Karpas-422 (cell line): ENCODE measurements around the gene DHX34. TPM values are rescaled to one million over a fixed set of nuclear protein-coding genes. Genes with fewer than 3 reads are reported as not detected.

Source experiments
- DNase-seq: peaks from one replicate; pipeline ENCODE4 v3.0.0-alpha.2; 2015
- H2AFZ ChIP-seq: fragments of 200-600 bp; sonication (generic); 2 replicates; pipeline ENCODE4 v1.6.1; 2014; ENCODE audit warnings: antibody characterized with exemption, low read length, mixed read lengths
- H3K27ac ChIP-seq: fragments of 200-600 bp; sonication (generic); 2 replicates; pipeline ENCODE4 v1.5.1; 2014; ENCODE audit warnings: mild to moderate bottlenecking, low read length, moderate library complexity
- H3K27me3 ChIP-seq: fragments of 200-600 bp; sonication (generic); 2 replicates; pipeline ENCODE4 v1.6.1; 2014; ENCODE audit warnings: low read length, mixed read lengths
- H3K36me3 ChIP-seq: fragments of 200-600 bp; sonication (generic); 2 replicates; pipeline ENCODE4 v1.6.1; 2014; ENCODE audit warnings: low read length, mixed read lengths; ENCODE audit not compliant: insufficient read depth
- H3K4me1 ChIP-seq: fragments of 200-600 bp; sonication (generic); 2 replicates; pipeline ENCODE4 v1.6.1; 2014; ENCODE audit warnings: mild to moderate bottlenecking, low read length, mixed read lengths
- H3K4me2 ChIP-seq: fragments of 200-600 bp; sonication (generic); 2 replicates; pipeline ENCODE4 v1.6.1; 2014; ENCODE audit warnings: low read length, low read depth, mild to moderate bottlenecking; ENCODE audit not compliant: poor library complexity, severe bottlenecking
- H3K4me3 ChIP-seq: fragments of 200-600 bp; sonication (generic); 2 replicates; pipeline ENCODE4 v1.5.1; 2014; ENCODE audit warnings: mild to moderate bottlenecking, antibody characterized with exemption, low read length, mixed read lengths
- H3K79me2 ChIP-seq: fragments of 200-600 bp; sonication (generic); 2 replicates; pipeline ENCODE4 v1.6.1; 2014; ENCODE audit warnings: mild to moderate bottlenecking, low read length, mixed read lengths
- H3K9ac ChIP-seq: fragments of 200-600 bp; sonication (generic); 2 replicates; pipeline ENCODE4 v1.6.0; 2014; ENCODE audit warnings: low read length
- H3K9me2 ChIP-seq: fragments of 200-600 bp; sonication (generic), shearing (Covaris generic); replicated peaks from 2 replicates; pipeline ENCODE4 v1.6.0; 2014; ENCODE audit warnings: mild to moderate bottlenecking, low read length, moderate library complexity; ENCODE audit not compliant: insufficient read depth
- H3K9me3 ChIP-seq: fragments of 300-700, 200-600 bp; sonication (generic); 2 replicates; pipeline ENCODE4 v1.6.1; 2014; ENCODE audit warnings: low read length, mixed read lengths
- H4K20me1 ChIP-seq: fragments of 200-600 bp; sonication (generic); 2 replicates; pipeline ENCODE4 v1.6.1; 2014; ENCODE audit warnings: mild to moderate bottlenecking, antibody characterized with exemption, low read length, low read depth; ENCODE audit not compliant: insufficient read depth
- total RNA-seq: library from RNA; depleted of rRNA; stranded (reverse); fragments of >200 nt; shearing (Covaris generic); gene quantifications from 2 replicates; pipeline ENCODE4 v1.2.3, GENCODE V29; 2014; ENCODE audit warnings: low replicate concordance

Gene DHX34
- total RNA-seq, 1 experiment from 2014 or later: 17.4 TPM

GRCh38 chr19:47370045-47370611 is 21.0 kb downstream of the DHX34 start:
- Histone ChIP-seq H3K27me3 (no peaks in the 10 kb centered on the region), H4K20me1 (0 out of 2 replicates have a peak, but pooled peaks cover 6% of the 10 kb centered on the region), H3K27ac (no peak overlapping the region), H3K9me3 (no peaks in the 10 kb centered on the region), H3K4me2 (no peak overlapping the region), H3K9me2 (no peaks in the 10 kb centered on the region), H3K4me1 (no peaks in the 10 kb centered on the region), H2AFZ (no peak overlapping the region), H3K36me3 (peaks cover 12% of the 10 kb centered on the region; the same call in 1 of the 2 replicates), H3K79me2 (no peaks in the 10 kb centered on the region), H3K4me3 (no peak overlapping the region), H3K9ac (no peak overlapping the region)
- DNase-seq: no peak

DNA sequence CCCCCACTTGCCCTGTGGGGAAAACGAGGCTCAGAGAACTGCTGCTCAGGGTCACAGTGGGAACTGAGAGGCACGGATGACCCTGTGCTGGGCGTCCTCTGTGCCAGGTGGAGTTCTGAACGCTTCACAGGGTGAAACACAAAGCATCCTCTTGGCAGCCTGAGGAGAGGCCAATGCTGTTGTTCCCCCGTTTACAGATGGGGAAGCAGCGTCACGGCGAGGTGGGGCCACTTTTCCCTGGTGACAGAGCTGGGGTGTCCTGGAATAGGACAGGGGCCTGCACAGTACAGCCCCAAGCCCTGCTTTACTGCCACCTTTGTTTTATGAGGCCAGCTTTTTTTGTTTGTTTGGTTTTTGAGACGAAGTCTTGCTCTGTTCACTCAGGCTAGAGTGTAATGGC is 22.1 kb downstream of the DHX34 start:
- Histone ChIP-seq H3K4me2 (no peak overlapping the region), H3K9me2 (no peaks in the 10 kb centered on the region), H3K27ac (no peak overlapping the region), H3K27me3 (no peaks in the 10 kb centered on the region), H4K20me1 (0 out of 2 replicates have a peak, but pooled peaks cover 10% of the 10 kb centered on the region), H3K36me3 (peaks cover 12% of the 10 kb centered on the region; the same call in 1 of the 2 replicates), H3K9me3 (no peaks in the 10 kb centered on the region), H3K4me1 (no peaks in the 10 kb centered on the region), H2AFZ (no peak overlapping the region), H3K4me3 (no peak overlapping the region), H3K79me2 (no peaks in the 10 kb centered on the region), H3K9ac (no peak overlapping the region)
- DNase-seq: peak; percentile 35

DNA sequence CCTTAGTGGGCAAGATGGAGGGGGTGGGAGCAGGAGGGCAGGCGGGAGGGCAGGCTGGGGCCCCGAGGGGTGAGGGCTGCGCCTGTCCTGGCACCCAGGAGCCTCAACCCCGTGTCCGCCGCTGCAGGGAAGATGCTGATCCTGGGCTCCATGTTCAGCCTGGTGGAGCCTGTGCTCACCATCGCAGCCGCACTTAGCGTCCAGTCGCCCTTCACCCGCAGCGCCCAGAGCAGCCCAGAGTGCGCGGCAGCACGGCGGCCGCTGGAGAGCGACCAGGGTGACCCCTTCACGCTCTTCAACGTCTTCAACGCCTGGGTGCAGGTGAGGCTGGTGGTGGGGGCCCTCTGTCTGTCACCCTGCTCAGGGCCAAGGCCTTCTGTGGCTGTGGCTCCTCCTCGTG is 23.5 kb downstream of the DHX34 start:
- no peak overlapping the region for H2AFZ ChIP-seq
- no peaks in the 10 kb centered on the region for H3K4me1 ChIP-seq
- H3K27ac ChIP-seq: no peak overlapping the region
- no peak overlapping the region for H3K9ac ChIP-seq
- H4K20me1 ChIP-seq: 0 out of 2 replicates have a peak, but pooled peaks cover 10% of the 10 kb centered on the region
- H3K79me2 ChIP-seq: no peaks in the 10 kb centered on the region
- no peaks in the 10 kb centered on the region for H3K27me3 ChIP-seq
- peaks cover 12% of the 10 kb centered on the region for H3K36me3 ChIP-seq
- no peaks in the 10 kb centered on the region for H3K9me3 ChIP-seq
- peak; percentile 2 for DNase-seq
- H3K9me2 ChIP-seq: no peaks in the 10 kb centered on the region
- no peak overlapping the region for H3K4me3 ChIP-seq
- no peak overlapping the region for H3K4me2 ChIP-seq

DNA sequence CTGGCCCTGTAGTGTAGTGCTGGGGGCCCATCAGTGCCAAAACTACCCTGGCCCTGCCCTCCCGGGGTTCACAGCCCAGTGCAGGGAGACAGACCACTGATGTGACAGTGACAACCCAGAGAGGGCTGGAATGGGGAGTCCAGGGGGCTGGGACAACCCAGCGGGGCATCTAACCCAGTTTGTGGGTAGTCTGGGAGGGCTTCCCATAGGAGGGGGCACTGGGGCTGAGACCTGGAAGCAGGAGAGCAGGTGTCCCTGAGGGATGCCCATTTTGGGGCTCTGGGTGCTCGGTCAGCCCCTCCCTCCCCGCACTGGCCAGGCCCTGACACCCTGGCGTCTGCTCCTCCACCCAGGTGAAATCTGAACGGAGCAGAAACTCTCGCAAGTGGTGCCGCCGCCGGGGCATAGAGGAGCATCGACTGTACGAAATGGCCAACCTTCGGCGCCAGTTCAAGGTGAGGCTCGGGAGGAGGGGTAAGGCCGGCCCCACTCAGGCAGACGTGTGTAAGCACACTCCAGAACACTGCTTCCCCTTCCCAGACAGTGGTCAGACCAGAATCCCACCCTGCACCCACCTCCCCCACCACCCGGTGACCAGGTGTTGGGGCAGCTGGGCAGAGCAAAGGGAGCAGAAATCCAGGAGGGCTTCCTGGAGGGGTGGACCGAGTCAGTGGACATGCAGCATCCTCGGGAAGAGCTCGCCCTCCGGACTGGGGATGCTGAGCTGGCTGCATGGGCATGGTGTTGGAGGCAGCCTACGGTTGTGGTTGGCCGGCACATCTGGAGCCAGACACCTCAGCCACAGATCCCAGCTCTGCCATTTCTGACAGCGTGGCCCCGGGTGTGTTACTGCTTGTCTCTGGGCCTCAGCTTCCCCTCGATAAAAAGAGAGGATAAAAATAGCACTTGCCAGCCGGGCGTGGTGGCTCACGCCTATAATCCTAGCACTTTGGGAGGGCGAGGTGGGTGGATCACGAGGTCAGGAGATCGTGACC is 24.4 kb downstream of the DHX34 start:
- no peak overlapping the region for H3K9ac ChIP-seq
- H3K36me3 ChIP-seq: peaks cover 12% of the 10 kb centered on the region
- H3K4me1 ChIP-seq: no peaks in the 10 kb centered on the region

DNA sequence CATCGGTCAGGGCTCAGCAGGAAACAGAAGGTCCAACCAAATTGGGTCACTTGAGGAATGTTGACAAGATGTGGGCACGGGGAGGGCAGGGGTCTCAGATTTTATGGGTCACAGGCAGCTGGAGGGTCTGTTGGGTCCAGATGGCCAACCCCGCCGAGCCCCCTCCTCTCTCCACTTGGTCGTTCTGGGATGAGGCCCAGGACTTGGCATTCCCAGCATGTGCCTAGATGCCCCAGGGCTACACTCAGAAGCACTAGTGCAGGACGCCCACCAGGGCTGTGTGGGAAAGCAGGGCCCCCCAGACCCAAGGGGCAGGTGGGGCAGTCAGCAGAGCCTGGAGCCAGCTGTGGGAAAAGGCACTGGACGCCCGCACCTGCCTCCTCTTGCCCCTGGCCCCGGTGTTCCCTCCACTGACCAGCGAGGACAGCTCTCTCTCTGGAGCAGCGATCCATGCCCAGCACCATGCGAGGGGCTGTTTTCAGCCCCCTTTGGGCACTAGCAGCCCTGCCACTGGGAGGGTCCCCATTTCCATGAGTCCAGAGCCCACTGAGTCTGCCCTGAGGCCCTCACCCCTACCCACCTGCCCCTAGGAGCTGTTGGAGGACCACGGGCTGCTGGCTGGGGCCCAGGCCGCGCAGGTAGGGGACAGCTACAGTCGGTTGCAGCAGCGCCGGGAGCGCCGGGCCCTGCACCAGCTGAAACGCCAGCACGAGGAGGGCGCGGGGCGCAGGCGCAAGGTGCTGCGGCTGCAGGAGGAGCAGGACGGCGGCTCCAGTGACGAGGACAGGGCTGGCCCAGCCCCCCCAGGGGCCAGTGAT is 26.0 kb downstream of the DHX34 start:
- DNase-seq: peak; percentile 29
- Histone ChIP-seq H3K4me1 (no peaks in the 10 kb centered on the region), H3K4me3 (no peak overlapping the region), H3K79me2 (no peaks in the 10 kb centered on the region), H3K36me3 (peaks cover 2% of the 10 kb centered on the region), H3K9me3 (no peaks in the 10 kb centered on the region), H3K27ac (no peak overlapping the region), H3K27me3 (no peaks in the 10 kb centered on the region), H3K9me2 (no peaks in the 10 kb centered on the region), H4K20me1 (0 out of 2 replicates have a peak, but pooled peaks cover 10% of the 10 kb centered on the region), H3K9ac (no peak overlapping the region), H3K4me2 (no peak overlapping the region), H2AFZ (no peak overlapping the region)

More for the DNA sequence above, 24.4 kb downstream of the DHX34 start:
- Histone ChIP-seq H3K27ac (no peak overlapping the region), H2AFZ (no peak overlapping the region), H3K9me3 (no peaks in the 10 kb centered on the region), H3K4me3 (no peak overlapping the region), H3K4me2 (no peak overlapping the region), H3K27me3 (no peaks in the 10 kb centered on the region), H3K9me2 (no peaks in the 10 kb centered on the region), H3K79me2 (no peaks in the 10 kb centered on the region), H4K20me1 (0 out of 2 replicates have a peak, but pooled peaks cover 10% of the 10 kb centered on the region)
- peak; percentile 37 for DNase-seq

GRCh38 chr19:47375694-47376588 is 26.8 kb downstream of the DHX34 start:
- Histone ChIP-seq H3K9me3 (no peaks in the 10 kb centered on the region), H3K4me2 (no peak overlapping the region), H3K9ac (no peak overlapping the region), H3K27me3 (no peaks in the 10 kb centered on the region), H3K9me2 (no peaks in the 10 kb centered on the region), H3K4me3 (no peak overlapping the region), H2AFZ (no peak overlapping the region), H3K4me1 (no peaks in the 10 kb centered on the region), H4K20me1 (peaks cover 10% of the 10 kb centered on the region; the same call in 1 of the 2 replicates), H3K79me2 (no peaks in the 10 kb centered on the region), H3K36me3 (no peaks in the 10 kb centered on the region; the same call in none of the 2 replicates), H3K27ac (no peak overlapping the region)
- peak; percentile 34 for DNase-seq

GRCh38 chr19:47376589-47377144 is 27.6 kb downstream of the DHX34 start:
- DNase-seq: peak; percentile 28
- Histone ChIP-seq H3K4me2 (no peak overlapping the region), H3K36me3 (peaks cover 6% of the 10 kb centered on the region), H2AFZ (no peak overlapping the region), H3K4me3 (no peak overlapping the region), H3K79me2 (no peaks in the 10 kb centered on the region), H3K9me2 (no peaks in the 10 kb centered on the region), H3K27ac (no peak overlapping the region), H3K9ac (no peak overlapping the region), H3K27me3 (no peaks in the 10 kb centered on the region), H3K4me1 (no peaks in the 10 kb centered on the region), H4K20me1 (peaks cover 9% of the 10 kb centered on the region), H3K9me3 (no peaks in the 10 kb centered on the region)
